SH-SY5Y (cell line): Measurements from ENCODE around the gene ZNF775.

Experiments used
- GATA2 ChIP-seq: IDR thresholded peaks from 2 replicates; pipeline ENCODE4 v1.6.1; 2011; ENCODE audit warnings: mild to moderate bottlenecking, low read depth, low read length
- GATA3 ChIP-seq: IDR thresholded peaks from 2 replicates; pipeline ENCODE4 v1.6.1; 2011; ENCODE audit warnings: low read depth, mild to moderate bottlenecking, low read length, moderate library complexity

The ZNF775 gene

DNA sequence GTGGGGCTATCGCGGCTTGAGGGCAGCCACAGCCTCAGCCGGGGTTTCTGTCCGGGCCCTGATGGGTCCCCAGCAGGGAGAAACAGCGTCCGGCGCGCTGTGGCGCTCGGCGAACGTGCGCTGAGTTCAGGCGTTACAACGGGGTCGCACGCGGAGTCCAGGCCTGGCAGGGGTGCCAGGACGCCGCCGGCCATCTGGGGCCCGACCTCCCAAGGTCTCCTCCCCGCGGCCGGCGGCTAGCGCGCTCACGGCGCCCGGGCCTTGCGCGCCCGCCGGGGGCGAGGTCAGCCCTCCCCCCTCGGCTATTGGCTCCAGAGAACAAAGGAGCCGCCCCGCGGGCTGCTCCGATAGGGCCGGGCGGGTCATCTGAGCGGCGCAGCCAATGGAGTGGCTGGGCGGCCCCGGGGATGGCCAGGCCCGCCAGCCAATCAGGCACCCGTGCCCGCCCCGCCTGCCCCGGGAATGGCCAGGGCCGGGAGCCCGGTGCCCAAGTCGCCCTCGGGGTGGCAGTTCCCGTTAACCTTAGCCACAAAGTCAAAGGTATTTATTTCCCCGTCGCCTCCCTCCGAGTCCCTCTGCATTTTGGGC is at the start of gene ZNF775:
Gene ZNF775 (plus strand): TSS at position 478 of the 588 bp plus-strand sequence. CDS start 9,141 bp downstream, outside the sequence.
- TF ChIP-seq GATA2, result no peak
- no peak for TF ChIP-seq GATA3

- TF ChIP-seq GATA3 (no peak), GATA2 (no peak)
Measured at GRCh38 chr7:150329331-150330120, 49.6 kb upstream of the ZNF775 start.

- TF ChIP-seq GATA3 (no peak), GATA2 (no peak)
Measured at GRCh38 chr7:150330211-150330885, 48.8 kb upstream of the ZNF775 start.

GRCh38 chr7:150332852-150333635 is 46.1 kb upstream of the ZNF775 start:
- no peak for TF ChIP-seq GATA2
- no peak for TF ChIP-seq GATA3

- no peak for TF ChIP-seq GATA2
- TF ChIP-seq GATA3, result no peak
Measured at GRCh38 chr7:150333659-150334058, 45.5 kb upstream of the ZNF775 start.

DNA sequence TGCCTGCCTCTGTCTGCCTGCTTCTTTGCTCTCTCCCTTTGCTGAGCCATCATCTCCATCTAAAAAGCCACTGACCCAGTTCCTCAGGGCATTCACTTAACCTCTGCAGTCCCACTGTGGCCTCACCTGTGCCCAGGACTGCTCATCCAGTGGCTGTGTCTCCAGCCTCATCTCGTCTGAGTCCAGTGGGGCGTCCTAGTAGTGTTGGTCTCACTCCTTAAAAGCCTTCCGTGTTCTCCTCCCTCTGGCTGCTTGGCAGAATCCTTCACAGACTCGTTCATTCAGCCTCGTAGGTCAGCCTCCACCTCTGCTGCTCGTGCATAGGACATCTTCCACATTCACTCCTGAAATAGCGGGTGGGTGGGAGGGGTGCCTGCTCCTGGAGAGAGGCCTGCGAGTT is 45.0 kb upstream of the ZNF775 start:
- no peak for TF ChIP-seq GATA3
- TF ChIP-seq GATA2, result no peak

- TF ChIP-seq GATA3 (no peak), GATA2 (no peak)
Measured at GRCh38 chr7:150335108-150335773, 43.9 kb upstream of the ZNF775 start.

DNA sequence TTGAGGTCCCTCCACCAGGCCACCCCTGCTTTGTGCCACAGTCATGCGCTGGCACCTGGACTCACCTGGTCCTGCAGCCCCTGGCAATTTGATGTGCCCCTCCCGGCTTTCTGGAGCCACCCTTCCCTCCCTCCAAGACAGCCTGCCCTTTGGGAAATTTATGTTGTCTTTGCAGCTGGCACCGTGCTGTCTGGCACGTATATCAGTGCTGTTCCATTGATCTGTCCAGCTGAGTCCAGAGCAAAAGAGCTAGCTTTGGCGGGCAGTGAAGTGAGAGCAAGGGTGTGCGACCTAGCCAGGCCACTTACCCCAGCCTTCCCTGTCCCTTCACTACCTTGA is 43.4 kb upstream of the ZNF775 start:
- no peak for TF ChIP-seq GATA3

- TF ChIP-seq GATA2, result no peak
- no peak for TF ChIP-seq GATA3
Measured at GRCh38 chr7:150336746-150337145, 42.4 kb upstream of the ZNF775 start.

- TF ChIP-seq GATA3 (no peak), GATA2 (no peak)
Measured at GRCh38 chr7:150337179-150337578, 42.0 kb upstream of the ZNF775 start.

DNA sequence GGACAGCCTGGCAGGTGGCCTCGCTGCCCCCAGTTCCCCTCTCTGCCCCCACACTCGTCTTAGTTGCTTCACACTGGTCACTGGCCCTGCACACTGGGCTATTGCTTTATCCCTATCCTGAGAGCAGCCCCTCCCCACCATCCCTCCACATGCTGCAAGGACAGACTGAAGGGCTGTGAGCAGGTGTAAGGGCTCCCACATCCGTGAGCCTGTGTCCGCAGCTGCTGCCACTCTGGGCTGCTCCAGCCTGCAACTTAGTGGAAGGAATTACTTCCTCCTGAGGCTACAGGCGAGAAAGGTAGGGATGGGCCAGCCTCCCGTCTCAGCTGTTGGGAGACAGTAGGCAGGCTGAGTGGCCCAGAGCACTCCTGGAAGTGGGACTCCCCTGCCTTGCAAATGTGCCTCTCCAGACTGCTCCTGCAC is 41.5 kb upstream of the ZNF775 start:
- no peak for TF ChIP-seq GATA3
- TF ChIP-seq GATA2, result no peak

DNA sequence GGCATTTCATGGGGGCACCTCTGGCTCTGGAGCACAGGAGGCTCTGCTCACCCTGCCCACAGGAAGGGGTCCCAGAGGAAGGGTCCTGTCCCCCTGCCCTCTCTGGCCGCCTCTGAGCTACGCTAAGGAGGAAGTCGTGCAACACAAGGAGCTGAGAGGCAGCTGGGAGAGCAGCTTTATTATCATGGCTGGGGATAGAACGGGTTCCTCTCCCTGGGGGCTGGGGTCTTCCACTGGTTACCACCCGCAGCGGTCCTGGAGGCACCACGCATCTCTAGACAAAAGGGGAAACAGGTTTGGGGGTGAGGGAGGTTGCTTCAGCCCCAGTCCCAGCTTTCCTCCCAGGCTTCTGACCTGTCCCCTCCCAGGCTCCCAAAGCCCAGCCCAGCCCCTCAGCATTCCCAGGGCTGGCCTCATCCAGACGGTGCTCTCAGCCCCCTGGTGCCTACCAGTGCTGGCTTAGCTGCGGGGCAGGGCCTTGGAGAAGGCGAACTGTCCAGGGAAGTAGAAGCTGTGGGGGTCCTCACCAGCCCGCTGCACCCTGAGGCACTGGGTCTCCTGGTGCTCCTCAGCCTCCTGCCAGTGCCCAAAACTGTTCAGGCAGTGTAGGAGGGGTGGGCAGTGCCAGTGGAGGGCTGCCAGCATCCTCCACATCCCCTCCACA is 40.8 kb upstream of the ZNF775 start:
- TF ChIP-seq GATA2, result no peak
- no peak for TF ChIP-seq GATA3

DNA sequence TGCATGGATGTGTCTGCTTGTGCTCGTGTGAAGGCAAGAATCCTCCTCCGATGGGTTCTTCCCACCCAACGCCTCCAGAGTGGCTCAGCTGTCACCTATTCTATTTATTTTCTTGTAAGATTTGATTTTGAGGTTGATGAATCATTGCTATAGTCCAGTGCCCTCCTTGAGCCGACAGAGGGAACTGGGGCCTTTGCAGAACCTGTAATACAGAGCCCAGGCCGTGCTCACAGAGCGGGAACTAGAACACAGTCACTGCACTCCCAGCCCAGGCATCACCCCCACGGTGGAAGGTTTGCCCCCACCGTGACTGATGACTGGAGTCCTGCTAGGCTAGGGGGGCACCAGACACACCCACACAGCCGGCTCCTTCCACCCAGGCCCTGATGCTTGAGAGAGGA is 39.7 kb upstream of the ZNF775 start:
- TF ChIP-seq GATA3 (no peak), GATA2 (no peak)
